Neural cell (in vitro differentiated cells): ENCODE results near the gene ZNF106.

Experiments used
- CTCF ChIP-seq: fragments of 450-650 bp; IDR thresholded peaks from 2 replicates; pipeline ENCODE4 v1.5.1; 2014; ENCODE audit warnings: antibody characterized with exemption, mild to moderate bottlenecking, moderate library complexity; ENCODE audit not compliant: poor library complexity, severe bottlenecking
- EP300 ChIP-seq: fragments of 450-650 bp; conservative IDR thresholded peaks from 2 replicates; pipeline ENCODE4 v1.6.1; 2014; ENCODE audit warnings: antibody characterized with exemption, mild to moderate bottlenecking, moderate library complexity; ENCODE audit not compliant: poor library complexity, severe bottlenecking
- EZH2 ChIP-seq: fragments of 200-600, 300-800 bp; shearing (Covaris generic), sonication (generic); IDR thresholded peaks from 2 replicates; pipeline ENCODE4 v1.6.1; 2014; ENCODE audit warnings: antibody characterized with exemption, low read length, borderline replicate concordance, mild to moderate bottlenecking; ENCODE audit not compliant: insufficient read depth, poor library complexity, severe bottlenecking
- MXI1 ChIP-seq: fragments of 450-650 bp; conservative IDR thresholded peaks from 2 replicates; pipeline ENCODE4 v1.6.1; 2014; ENCODE audit warnings: antibody characterized with exemption, mild to moderate bottlenecking; ENCODE audit not compliant: poor library complexity, severe bottlenecking
- POLR2AphosphoS5 ChIP-seq: IDR thresholded peaks from 2 replicates; pipeline ENCODE4 v1.6.1; 2012
- REST ChIP-seq: IDR thresholded peaks from 2 replicates; pipeline ENCODE4 v1.6.1; 2012; ENCODE audit warnings: borderline replicate concordance
- SMC3 ChIP-seq: fragments of 450-650 bp; conservative IDR thresholded peaks from 2 replicates; pipeline ENCODE4 v1.6.1; 2014; ENCODE audit warnings: antibody characterized with exemption, mild to moderate bottlenecking, moderate library complexity; ENCODE audit not compliant: poor library complexity
- TAF1 ChIP-seq: IDR thresholded peaks from 2 replicates; pipeline ENCODE4 v1.6.1; 2012; ENCODE audit warnings: low read depth

GRCh38 chr15:42404461-42405235, 86.3 kb downstream of the ZNF106 start:
- TF ChIP-seq EP300 = no peak
- no peak for TF ChIP-seq CTCF
- TF ChIP-seq EZH2 = no peak
- TF ChIP-seq REST = no peak
- no peak for TF ChIP-seq TAF1
- TF ChIP-seq SMC3 = no peak
- no peak for TF ChIP-seq POLR2AphosphoS5
- TF ChIP-seq MXI1 = no peak
